K562 (cell line): ENCODE measurements around the gene POMGNT2. TPM values are rescaled to one million over a fixed set of nuclear protein-coding genes. Genes with fewer than 3 reads are reported as not detected.

Experiments used
- ATAC-seq: fragments of 200-7000 bp; cut with Tn5 transposase; 3 replicates; pipeline ENCODE4 v1.9.1; 2020; ENCODE audit warnings: moderate library complexity
- BruUV-seq: library from RNA; stranded (reverse); fragments of 400-500 nt; replicated peaks from 2 replicates; lab custom pipeline; 2021; lab: Mats Ljungman, UMichigan
- CTCF ChIA-PET: fragments of 300-600 bp; formaldehyde crosslinking; extraction: SDS; loops from one replicate; lab custom pipeline; 2021; ENCODE audit warnings: low intra/inter-chr PET ratio; lab: Yijun Ruan, JAX
- POLR2A ChIA-PET: fragments of 300-600, 350-650 bp; sonication (Branson Sonifier 250); formaldehyde crosslinking; extraction: SDS; loops from one replicate; lab custom pipeline; 2021; ENCODE audit warnings: antibody characterized with exemption, inconsistent platforms; lab: Yijun Ruan, JAX
- DNase-seq, 4 experiments: peaks; one replicate each; pipeline versions ENCODE4 v3.0.0 to v3.0.0-alpha.2; 2011 to 2018; ENCODE audit warnings: low spot score in 3 of 4, mixed read lengths in 3 of 4; ENCODE audit errors: extremely low read depth in 1 of 4
- FAIRE-seq: peaks from 2 replicates; lab custom pipeline; 2011; peaks lifted over from hg19 to GRCh38; lab: Jason Lieb, UNC
- H2AFZ ChIP-seq: 2 replicates; pipeline ENCODE4 v1.6.0; 2011; ENCODE audit warnings: low read depth, low read length, control low read depth, inconsistent platforms
- H3K27ac ChIP-seq: fragments of 200-600 bp; 3 replicates; pipeline ENCODE4 v1.8.0; 2011; ENCODE audit warnings: low read depth, mild to moderate bottlenecking, control low read depth, inconsistent platforms, low read length, moderate library complexity, mixed read lengths; ENCODE audit errors: extremely low read depth
- H3K27me3 ChIP-seq, 2 experiments: fragments of 300-600 bp in 1 of 2; 2 replicates in 1 of 2; 3 replicates in 1 of 2; pipeline versions ENCODE4 v1.6.0 to v1.8.0; 2011; ENCODE audit warnings: inconsistent platforms in 2 of 2, low read length in 2 of 2, mild to moderate bottlenecking in 1 of 2, mixed read lengths in 1 of 2, moderate library complexity in 1 of 2; ENCODE audit not compliant: control insufficient read depth in 2 of 2, insufficient read depth in 2 of 2
- H3K36me3 ChIP-seq: fragments of 300-600 bp; 3 replicates; pipeline ENCODE4 v1.8.0; 2011; ENCODE audit warnings: mild to moderate bottlenecking, low read length, inconsistent platforms; ENCODE audit not compliant: control insufficient read depth, insufficient read depth
- H3K4me1 ChIP-seq, 2 experiments: fragments of 200-600 bp in 1 of 2; replicated peaks in 1 of 2; 2 replicates in 1 of 2; 3 replicates in 1 of 2; pipeline versions ENCODE4 v1.5.1 to v1.8.0; 2011; ENCODE audit warnings: inconsistent platforms in 2 of 2, low read length in 2 of 2, mild to moderate bottlenecking in 1 of 2, mixed read lengths in 1 of 2, moderate library complexity in 1 of 2; ENCODE audit not compliant: control insufficient read depth in 2 of 2, insufficient read depth in 2 of 2
- H3K4me2 ChIP-seq: 2 replicates; pipeline ENCODE4 v1.6.1; 2011; ENCODE audit warnings: low read length, control low read depth, inconsistent platforms, mixed read lengths; ENCODE audit not compliant: insufficient read depth
- H3K4me3 ChIP-seq: fragments of 200-600 bp; sonication (generic), shearing (Covaris generic); 2 replicates; pipeline ENCODE4 v1.5.1; 2016; ENCODE audit warnings: control low read depth, inconsistent platforms
- H3K79me2 ChIP-seq: fragments of 200-600 bp; 3 replicates; pipeline ENCODE4 v1.8.0; 2011; ENCODE audit warnings: low read length, inconsistent platforms; ENCODE audit not compliant: control insufficient read depth, insufficient read depth
- H3K9ac ChIP-seq, 2 experiments: 2 replicates each; pipeline versions ENCODE4 v1.6.0 to v1.6.1; 2011; ENCODE audit warnings: low read depth in 2 of 2, low read length in 2 of 2, control low read depth in 1 of 2, inconsistent platforms in 1 of 2, mild to moderate bottlenecking in 1 of 2, mixed read lengths in 1 of 2; ENCODE audit not compliant: insufficient read depth in 1 of 2
- H3K9me1 ChIP-seq: one replicate; pipeline ENCODE4 v1.6.0; 2011; ENCODE audit warnings: inconsistent platforms, mild to moderate bottlenecking, low read length, moderate library complexity; ENCODE audit not compliant: control insufficient read depth, insufficient read depth
- H3K9me3 ChIP-seq: replicated peaks from 2 replicates; pipeline ENCODE4 v1.5.1; 2011; ENCODE audit warnings: low read depth, low read length, inconsistent platforms; ENCODE audit not compliant: control insufficient read depth, insufficient read depth
- H4K20me1 ChIP-seq: replicated peaks from 2 replicates; pipeline ENCODE4 v1.6.1; 2011; ENCODE audit warnings: low read length, inconsistent platforms, mixed read lengths; ENCODE audit not compliant: control insufficient read depth, insufficient read depth
- POLR2B ChIP-seq: fragments of 450-650 bp; IDR thresholded peaks from 2 replicates; pipeline ENCODE4 v1.6.1; 2018; ENCODE audit warnings: low read depth; ENCODE audit not compliant: partially characterized antibody
- RBM39 ChIP-seq: fragments of 200-400 bp; formaldehyde crosslinking; optimal IDR thresholded peaks from 2 replicates; pipeline ENCODE3; 2018; ENCODE audit warnings: low read depth, low read length
- ZNF583 ChIP-seq: fragments of 250-450 bp; sonication (Bioruptor Pico); IDR thresholded peaks from 2 replicates; pipeline ENCODE4 v1.4.0; 2020
- WGBS: fragments of 100-300 bp; shearing (Covaris generic); methylation state at CpG from one replicate; pipeline ENCODE4 v1.1.6; 2016; ENCODE audit warnings: low coverage, mixed read lengths; ENCODE audit not compliant: insufficient coverage; ENCODE audit errors: missing lambda C conversion rate; 5-methylcytosine and 5-hydroxymethylcytosine counted together
- in situ Hi-C: fragments of 300-500 bp; cut with MboI; formaldehyde crosslinking; loops from 4 replicates; pipeline ENCODE4 v1.15.0; 2018; ENCODE audit warnings: inconsistent platforms, mixed read lengths
- intact Hi-C: fragments of 100-400 bp; cut with micrococcal nuclease; formaldehyde crosslinking; loops from 2 replicates; pipeline ENCODE4 v1.14.2; 2022
- polyA plus RNA-seq, 8 experiments: library from polyadenylated mRNA; depleted of rRNA in 4 of 8; stranded (reverse) in 5 of 8; unstranded in 3 of 8; fragments of >200 nt; fragmentation: Nextera tagmentation in 2 of 8; fragmentation: Illumina TruSeq in 1 of 8; extraction: Ambion mirVana in 2 of 8; extraction: Trizol in 1 of 8; gene quantifications; 2 replicates each; pipeline versions ENCODE4 v1.2.1 to v1.2.3, GENCODE V29; 2011 to 2014; ENCODE audit warnings: inconsistent platforms in 1 of 8, missing spikeins in 1 of 8
- total RNA-seq, 7 experiments: library from RNA; depleted of rRNA in 6 of 7; stranded (reverse); fragments of >200 nt in 6 of 7; fragmentation: Illumina TruSeq in 2 of 7; extraction: Trizol in 2 of 7; gene quantifications; 2 replicates each; pipeline versions ENCODE4 v1.2.1 to v1.2.3, GENCODE V29; 2011 to 2021; ENCODE audit warnings: low replicate concordance in 1 of 7
- TF ChIP-seq, protein P1 (sequence below), 2 experiments: fragments of 250-450 bp in 1 of 2; fragments of 450-650 bp in 1 of 2; sonication (Bioruptor Pico) in 1 of 2; IDR thresholded peaks; 2 replicates each; pipeline versions ENCODE4 v1.6.1 to v1.8.0; 2016 to 2021; ENCODE audit warnings: mild to moderate bottlenecking in 2 of 2, moderate library complexity in 2 of 2, missing compliant biosample characterization in 1 of 2, missing genetic modification characterization in 1 of 2
- TF ChIP-seq, protein P2 (sequence below): fragments of 250-450 bp; sonication (Bioruptor Pico); IDR thresholded peaks from 2 replicates; pipeline ENCODE4 v1.5.0; 2022; ENCODE audit warnings: mild to moderate bottlenecking
- TF ChIP-seq, protein P3 (sequence below): IDR thresholded peaks from 3 replicates; pipeline ENCODE4 v1.6.1; 2011; ENCODE audit warnings: borderline replicate concordance, mild to moderate bottlenecking, moderate library complexity; ENCODE audit not compliant: insufficient read length; ENCODE audit errors: extremely low read depth

The POMGNT2 gene
- total and polyA plus RNA-seq, 9 of the 15 experiments (the other 6 are each of a cell fraction or from before 2014, with no cell fraction given), result 0.65 to 14.1 (median 10.3) TPM

DNA sequence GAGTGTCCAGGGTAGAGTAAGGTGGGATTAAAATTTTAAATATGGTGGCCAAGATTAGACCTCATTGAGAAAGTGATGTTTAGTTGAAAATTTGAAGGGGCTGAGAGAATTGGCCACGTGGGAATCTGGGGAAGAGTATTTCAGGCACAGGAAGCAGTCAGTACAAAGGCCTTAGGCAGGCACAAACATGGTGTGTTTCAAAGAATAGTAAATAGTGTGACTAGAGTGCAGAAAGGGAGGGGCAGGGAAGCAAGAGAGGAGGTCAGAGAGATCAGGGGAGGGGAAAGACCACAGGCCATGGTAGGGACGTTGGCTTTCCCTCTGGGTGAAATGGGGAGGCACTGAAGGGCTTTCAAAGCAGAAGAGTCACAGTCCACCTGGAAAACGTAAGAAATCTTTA, 36.6 kb upstream of the POMGNT2 start:
- H4K20me1 ChIP-seq, result no peaks in the 10 kb centered on the region
- ATAC-seq (no peak), DNase-seq (no peak), FAIRE-seq (no peak)
- no peaks in the 10 kb centered on the region for H3K9me1 ChIP-seq
- H3K4me1 ChIP-seq, result 0 out of 5 replicates have a peak, but pooled peaks cover 0 to 3% of the 10 kb centered on the region in 2 experiments
- WGBS, result 0% methylated on average over 3 of the region's 3 CpGs
- ChIA-PET CTCF (no interaction called here), POLR2A (no interaction called here)
- H3K27me3 ChIP-seq, result no peaks in the 10 kb centered on the region; a peak in 3 of 5 replicates
- BruUV-seq, result no TSS peak
- no peak overlapping the region for H3K27ac ChIP-seq
- in situ Hi-C loops, result no loop called here
- no peak overlapping the region for H2AFZ ChIP-seq
- H3K9ac ChIP-seq, result no peak overlapping the region
- H3K4me3 ChIP-seq, result no peak overlapping the region
- intact Hi-C loops, result no loop called here
- no peaks in the 10 kb centered on the region for H3K79me2 ChIP-seq
- no peak overlapping the region for H3K4me2 ChIP-seq
- no peaks in the 10 kb centered on the region for H3K9me3 ChIP-seq
- H3K36me3 ChIP-seq, result no peaks in the 10 kb centered on the region
- TF ChIP-seq RBM39, result no peak

DNA sequence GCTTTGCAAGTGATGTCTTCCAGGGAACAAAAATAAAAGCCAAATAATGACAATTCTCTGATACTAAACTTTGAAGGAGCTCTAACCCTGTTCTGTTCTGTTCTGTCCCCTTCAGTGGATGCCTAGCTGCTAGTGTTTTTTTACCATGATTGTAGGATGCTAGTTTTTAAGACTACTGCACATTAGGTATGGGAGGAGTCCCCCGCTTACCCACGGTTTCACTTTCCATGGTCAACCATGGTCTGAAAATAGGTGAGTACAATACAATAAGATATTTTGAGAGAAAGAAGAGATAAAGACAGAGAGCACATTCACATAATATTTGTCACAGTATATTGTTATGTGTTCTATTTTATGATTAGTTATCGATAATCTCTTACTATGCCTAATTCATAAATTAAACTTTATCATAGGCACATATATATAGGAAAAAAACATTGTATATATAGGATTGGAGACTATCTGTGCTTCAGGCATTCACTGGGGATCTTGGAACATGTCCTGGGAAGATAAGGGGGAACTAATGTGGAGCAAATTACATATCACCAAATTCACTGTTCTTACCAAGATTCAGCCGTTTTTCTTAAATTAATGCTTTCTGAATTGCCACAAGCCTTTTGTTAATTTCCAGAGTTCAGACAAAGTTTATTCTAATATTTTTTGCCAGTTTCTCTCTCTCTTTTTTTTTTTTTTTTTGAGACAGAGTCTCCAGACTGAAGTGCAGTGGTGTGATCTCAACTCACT, 32.8 kb upstream of the POMGNT2 start:
- Histone ChIP-seq H3K27me3 (peaks cover 0 to 2% of the 10 kb centered on the region in 2 experiments; a peak in 4 of 5 replicates), H3K79me2 (no peaks in the 10 kb centered on the region), H3K4me2 (no peak overlapping the region), H3K9me3 (0 out of 2 replicates have a peak, but pooled peaks cover 3% of the 10 kb centered on the region), H3K36me3 (no peaks in the 10 kb centered on the region), H4K20me1 (no peaks in the 10 kb centered on the region), H2AFZ (no peak overlapping the region), H3K4me3 (no peak overlapping the region), H3K9ac (no peak overlapping the region), H3K4me1 (no peaks in the 10 kb centered on the region), H3K9me1 (no peaks in the 10 kb centered on the region), H3K27ac (no peak overlapping the region)
- POLR2A ChIA-PET, result interaction anchor here (0.5 kb wide), 1 partner anchor 178 kb away, joined by 3 read pairs; no protein-coding TSS in a partner anchor
- DNase-seq, result no peak
- 0% methylated on average over 4 of the region's 4 CpGs for WGBS
- BruUV-seq, result no TSS peak
- ATAC-seq, result no peak
- intact Hi-C loops, result no loop called here
- FAIRE-seq, result no peak
- in situ Hi-C loops, result no loop called here
- CTCF ChIA-PET, result no interaction called here
- no peak for TF ChIP-seq POLR2B
- no peak for TF ChIP-seq ZNF583 (CRISPR knock-in tag)
- TF ChIP-seq, protein P1, sequence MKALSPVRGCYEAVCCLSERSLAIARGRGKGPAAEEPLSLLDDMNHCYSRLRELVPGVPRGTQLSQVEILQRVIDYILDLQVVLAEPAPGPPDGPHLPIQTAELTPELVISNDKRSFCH (CRISPR knock-in tag; IDR thresholded peaks at IDR 0.05), result no peak
- TF ChIP-seq, protein P1 (tag; IDR thresholded peaks at IDR 0.05), result no peak
- TF ChIP-seq, protein P2, sequence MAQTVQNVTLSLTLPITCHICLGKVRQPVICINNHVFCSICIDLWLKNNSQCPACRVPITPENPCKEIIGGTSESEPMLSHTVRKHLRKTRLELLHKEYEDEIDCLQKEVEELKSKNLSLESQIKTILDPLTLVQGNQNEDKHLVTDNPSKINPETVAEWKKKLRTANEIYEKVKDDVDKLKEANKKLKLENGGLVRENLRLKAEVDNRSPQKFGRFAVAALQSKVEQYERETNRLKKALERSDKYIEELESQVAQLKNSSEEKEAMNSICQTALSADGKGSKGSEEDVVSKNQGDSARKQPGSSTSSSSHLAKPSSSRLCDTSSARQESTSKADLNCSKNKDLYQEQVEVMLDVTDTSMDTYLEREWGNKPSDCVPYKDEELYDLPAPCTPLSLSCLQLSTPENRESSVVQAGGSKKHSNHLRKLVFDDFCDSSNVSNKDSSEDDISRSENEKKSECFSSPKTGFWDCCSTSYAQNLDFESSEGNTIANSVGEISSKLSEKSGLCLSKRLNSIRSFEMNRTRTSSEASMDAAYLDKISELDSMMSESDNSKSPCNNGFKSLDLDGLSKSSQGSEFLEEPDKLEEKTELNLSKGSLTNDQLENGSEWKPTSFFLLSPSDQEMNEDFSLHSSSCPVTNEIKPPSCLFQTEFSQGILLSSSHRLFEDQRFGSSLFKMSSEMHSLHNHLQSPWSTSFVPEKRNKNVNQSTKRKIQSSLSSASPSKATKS, result no peak
- TF ChIP-seq, protein P3, sequence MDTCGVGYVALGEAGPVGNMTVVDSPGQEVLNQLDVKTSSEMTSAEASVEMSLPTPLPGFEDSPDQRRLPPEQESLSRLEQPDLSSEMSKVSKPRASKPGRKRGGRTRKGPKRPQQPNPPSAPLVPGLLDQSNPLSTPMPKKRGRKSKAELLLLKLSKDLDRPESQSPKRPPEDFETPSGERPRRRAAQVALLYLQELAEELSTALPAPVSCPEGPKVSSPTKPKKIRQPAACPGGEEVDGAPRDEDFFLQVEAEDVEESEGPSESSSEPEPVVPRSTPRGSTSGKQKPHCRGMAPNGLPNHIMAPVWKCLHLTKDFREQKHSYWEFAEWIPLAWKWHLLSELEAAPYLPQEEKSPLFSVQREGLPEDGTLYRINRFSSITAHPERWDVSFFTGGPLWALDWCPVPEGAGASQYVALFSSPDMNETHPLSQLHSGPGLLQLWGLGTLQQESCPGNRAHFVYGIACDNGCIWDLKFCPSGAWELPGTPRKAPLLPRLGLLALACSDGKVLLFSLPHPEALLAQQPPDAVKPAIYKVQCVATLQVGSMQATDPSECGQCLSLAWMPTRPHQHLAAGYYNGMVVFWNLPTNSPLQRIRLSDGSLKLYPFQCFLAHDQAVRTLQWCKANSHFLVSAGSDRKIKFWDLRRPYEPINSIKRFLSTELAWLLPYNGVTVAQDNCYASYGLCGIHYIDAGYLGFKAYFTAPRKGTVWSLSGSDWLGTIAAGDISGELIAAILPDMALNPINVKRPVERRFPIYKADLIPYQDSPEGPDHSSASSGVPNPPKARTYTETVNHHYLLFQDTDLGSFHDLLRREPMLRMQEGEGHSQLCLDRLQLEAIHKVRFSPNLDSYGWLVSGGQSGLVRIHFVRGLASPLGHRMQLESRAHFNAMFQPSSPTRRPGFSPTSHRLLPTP, result no peak
